ENCODE measurements around the gene DEFB119.

DNA sequence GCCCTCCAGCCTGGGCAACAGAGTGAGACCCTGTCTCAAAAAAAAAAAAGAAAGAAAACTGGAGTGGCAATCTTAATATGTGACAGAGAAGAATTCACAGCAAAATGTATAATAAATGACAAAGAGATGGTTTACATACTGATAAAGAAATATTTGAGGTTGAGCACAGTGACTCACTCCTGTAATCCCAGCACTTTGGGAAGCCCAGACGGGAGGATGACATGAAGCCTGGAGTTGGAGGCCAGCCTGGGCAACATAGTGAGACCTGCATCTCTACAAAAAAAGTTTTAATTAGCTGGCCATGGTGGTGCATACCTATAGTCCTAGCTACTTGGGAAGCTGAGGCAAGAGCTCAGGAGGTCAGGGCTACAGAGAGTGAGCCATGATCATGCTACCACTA lies 34.4 kb downstream of the DEFB119 start:
- no peak for TF ChIP-seq CTCF (IDR thresholded peaks at IDR 0.05)
- TF ChIP-seq POLR2A (IDR thresholded peaks at IDR 0.05), result no peak

All from heart left ventricle (tissue), 13 donors.